ENCODE measurements around the gene CMKLR1.

CMKLR1 gene

DNA sequence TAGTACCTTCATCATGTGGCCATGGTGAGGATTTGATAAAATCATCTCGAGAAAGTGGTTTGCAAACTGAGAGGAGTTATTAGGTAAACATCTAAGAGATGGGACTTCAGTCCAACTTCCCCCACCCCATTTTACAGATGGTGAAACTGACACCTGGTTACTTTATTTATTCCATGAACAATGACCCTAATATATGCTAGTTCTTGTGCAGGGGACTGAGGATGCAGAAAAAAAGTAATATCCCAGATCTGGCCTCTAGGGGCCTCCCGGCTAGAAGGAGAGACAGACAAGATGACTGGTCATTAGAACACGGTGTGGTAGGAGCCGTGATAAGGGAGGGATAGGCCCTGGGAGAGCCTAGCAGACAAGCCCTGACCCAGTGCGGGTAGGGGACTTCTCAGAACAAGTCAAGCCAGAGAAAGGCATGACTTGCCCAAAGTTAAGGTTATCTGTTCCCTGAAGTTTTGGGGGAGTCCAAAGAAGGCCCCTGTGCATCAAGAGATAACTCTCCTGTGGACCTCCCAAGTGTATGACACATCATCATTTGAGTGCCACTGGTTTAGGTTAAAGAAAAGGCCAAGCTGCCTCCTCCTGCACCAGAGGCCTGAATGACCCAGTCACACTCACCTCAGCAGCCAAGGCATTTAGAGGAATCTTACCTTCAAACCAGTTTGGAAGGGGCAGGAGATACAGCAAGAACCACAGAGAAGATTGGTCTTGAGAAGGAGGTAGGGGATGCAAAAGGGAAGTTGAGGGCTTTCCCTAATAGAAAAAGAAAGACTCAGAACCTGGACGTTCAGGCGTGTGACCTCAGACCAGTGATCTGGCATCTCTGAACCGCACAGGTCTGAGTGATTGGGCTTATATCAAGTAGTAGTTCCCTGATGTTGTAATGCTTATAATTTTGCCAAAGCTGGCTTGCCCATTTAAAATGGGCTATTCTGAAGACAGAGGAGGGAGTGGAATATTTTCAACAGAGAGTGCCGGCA, 1.6 kb downstream of the CMKLR1 start:
- no peaks in the 10 kb centered on the region for H3K36me3 ChIP-seq
- TF ChIP-seq, protein P1, sequence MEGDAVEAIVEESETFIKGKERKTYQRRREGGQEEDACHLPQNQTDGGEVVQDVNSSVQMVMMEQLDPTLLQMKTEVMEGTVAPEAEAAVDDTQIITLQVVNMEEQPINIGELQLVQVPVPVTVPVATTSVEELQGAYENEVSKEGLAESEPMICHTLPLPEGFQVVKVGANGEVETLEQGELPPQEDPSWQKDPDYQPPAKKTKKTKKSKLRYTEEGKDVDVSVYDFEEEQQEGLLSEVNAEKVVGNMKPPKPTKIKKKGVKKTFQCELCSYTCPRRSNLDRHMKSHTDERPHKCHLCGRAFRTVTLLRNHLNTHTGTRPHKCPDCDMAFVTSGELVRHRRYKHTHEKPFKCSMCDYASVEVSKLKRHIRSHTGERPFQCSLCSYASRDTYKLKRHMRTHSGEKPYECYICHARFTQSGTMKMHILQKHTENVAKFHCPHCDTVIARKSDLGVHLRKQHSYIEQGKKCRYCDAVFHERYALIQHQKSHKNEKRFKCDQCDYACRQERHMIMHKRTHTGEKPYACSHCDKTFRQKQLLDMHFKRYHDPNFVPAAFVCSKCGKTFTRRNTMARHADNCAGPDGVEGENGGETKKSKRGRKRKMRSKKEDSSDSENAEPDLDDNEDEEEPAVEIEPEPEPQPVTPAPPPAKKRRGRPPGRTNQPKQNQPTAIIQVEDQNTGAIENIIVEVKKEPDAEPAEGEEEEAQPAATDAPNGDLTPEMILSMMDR (IDR thresholded peaks at IDR 0.05; ENCODE audit: low read depth, low read length): peak; percentile 70
- H3K4me1 ChIP-seq: peaks cover 5% of the 10 kb centered on the region
- DNase-seq: peak; percentile 52
- no peaks in the 10 kb centered on the region for H3K9me3 ChIP-seq
- H3K4me3 ChIP-seq (ENCODE audit: low read depth, low read length): no peak overlapping the region
- no peaks in the 10 kb centered on the region for H3K27me3 ChIP-seq

DNA sequence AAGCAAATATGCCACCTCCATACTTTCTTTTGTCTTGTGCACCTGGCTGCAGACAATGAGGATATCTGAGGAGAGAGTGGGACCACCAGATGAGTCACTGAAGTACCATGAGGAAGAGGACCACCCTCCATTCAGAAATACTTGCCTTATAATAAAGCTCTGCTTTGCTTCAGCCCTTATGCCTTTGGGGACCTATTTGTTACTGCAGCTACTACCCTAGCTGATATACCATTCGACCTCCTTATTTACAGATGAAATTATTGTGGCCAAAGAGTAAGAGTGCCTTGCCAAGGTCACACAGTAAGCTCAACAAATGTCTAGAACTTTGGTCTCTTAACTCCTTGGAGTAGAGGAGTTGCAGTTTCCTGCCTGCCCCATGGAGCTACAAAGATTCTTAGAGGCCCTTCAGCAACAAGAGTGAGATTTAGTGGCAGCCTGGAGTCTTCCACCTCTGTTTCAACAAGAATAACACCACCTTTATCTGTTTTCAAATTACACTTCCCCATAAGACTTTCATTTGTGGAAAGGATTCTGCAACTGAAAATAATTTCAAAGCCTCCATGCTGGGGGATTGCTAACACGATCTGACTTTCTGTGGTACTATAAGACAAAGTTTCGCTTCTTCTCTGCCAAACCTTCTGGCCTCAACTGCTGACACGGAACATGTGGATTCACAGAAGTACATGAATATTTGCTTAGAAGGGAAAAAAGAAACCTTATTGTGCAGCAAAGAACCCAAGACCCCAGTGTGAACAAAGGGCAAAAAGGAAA, 3.6 kb downstream of the CMKLR1 start:
- Histone ChIP-seq H3K9me3 (no peaks in the 10 kb centered on the region), H3K4me3 (ENCODE audit: low read depth, low read length) (no peak overlapping the region), H3K36me3 (no peaks in the 10 kb centered on the region), H3K4me1 (peaks cover 5% of the 10 kb centered on the region), H3K27me3 (no peaks in the 10 kb centered on the region)
- TF ChIP-seq, protein P1 (IDR thresholded peaks at IDR 0.05; ENCODE audit: low read depth, low read length): no peak
- DNase-seq: no peak

DNA sequence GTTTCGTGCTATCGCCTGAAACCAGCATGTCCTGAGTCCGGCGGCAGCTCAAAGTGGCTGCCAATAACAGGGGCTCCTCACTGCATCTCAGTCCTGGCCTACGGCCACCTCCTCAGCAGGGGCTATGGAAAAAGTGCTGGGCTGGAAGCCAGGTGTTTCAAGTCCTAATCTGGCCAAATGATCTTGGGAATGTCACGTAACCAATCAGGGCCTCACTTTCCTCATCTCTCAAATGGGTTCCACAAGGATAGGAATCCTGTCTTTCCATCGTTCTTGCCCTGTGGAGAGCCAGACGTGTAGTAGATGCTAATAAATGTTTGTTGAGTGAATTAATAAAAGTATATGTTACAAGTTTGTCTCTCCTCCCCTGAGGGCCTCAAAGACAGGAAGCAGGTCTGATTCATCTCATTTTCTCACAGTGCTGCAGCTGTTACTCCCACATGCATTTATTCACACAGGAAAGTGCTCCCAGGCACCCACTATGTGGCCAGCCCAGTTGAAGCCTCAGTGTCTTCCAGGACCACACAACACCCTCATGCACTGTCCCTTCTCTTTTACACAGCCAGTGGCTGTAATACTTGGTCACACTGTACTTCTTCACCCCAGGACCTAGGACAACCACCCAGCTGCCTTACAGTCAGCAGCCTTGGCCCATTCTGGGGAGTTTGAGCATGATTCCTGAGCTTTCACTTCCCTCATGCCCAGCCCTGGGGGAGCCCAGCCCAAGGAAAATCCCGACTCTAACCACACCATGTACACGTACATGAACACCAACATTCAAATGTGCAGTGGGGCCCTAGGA, 5.0 kb downstream of the CMKLR1 start:
- no peaks in the 10 kb centered on the region for H3K36me3 ChIP-seq
- H3K27me3 ChIP-seq: no peaks in the 10 kb centered on the region
- no peaks in the 10 kb centered on the region for H3K9me3 ChIP-seq
- TF ChIP-seq, protein P1 (IDR thresholded peaks at IDR 0.05; ENCODE audit: low read depth, low read length): no peak
- DNase-seq: no peak
- H3K4me3 ChIP-seq (ENCODE audit: low read depth, low read length): no peak overlapping the region
- peaks cover 11% of the 10 kb centered on the region for H3K4me1 ChIP-seq

DNA sequence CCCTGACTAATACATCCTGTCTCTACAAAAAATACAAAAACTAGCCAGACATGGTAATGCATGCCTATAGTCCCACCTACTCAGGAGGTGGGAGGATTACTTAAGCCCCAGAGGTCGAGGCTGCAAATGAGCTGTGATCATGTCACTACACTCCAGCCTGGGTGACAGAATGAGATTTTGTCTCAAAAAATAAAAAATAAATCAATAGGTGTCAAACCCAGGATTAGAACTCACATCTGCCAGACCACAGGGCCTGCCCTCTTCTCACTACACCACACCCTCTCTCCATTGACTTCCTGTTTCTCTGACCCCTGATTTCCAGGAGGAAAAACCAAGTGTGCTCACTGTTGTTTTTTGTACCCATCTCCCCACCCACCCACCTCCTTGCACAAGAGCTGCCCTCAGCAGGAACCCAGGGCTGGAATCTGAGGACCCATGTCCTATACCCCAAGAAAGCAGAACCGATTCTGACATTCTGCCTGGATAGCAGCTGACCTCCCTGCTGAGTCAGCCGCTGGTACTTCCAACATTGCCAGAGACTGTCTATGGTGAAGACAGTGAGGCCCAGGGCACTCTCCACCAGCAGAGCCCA, 6.2 kb downstream of the CMKLR1 start:
- Histone ChIP-seq H3K4me1 (peaks cover 23% of the 10 kb centered on the region), H3K27me3 (no peaks in the 10 kb centered on the region), H3K4me3 (ENCODE audit: low read depth, low read length) (no peak overlapping the region), H3K36me3 (no peaks in the 10 kb centered on the region), H3K9me3 (no peaks in the 10 kb centered on the region)
- no peak for DNase-seq
- TF ChIP-seq, protein P1 (IDR thresholded peaks at IDR 0.05; ENCODE audit: low read depth, low read length): no peak

DNA sequence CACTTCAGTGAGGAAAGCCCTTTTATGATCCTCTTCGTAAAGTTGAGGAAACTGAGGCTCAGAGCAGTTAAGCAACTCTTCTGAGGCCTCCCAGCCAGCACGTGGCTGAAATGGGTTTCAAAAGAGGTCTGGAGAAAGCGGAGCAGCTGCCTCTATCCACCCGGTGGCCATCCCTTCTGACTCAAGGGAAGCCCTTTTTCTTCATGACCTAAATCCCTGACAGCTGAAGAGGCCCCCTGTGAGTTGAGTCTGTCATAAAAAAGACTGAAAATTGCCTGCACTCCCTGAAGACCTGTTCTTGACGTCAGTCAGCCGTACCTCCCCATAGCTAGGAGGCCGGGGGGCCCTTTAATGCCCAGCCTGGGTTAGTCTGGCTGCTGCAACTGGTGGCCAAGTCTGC, 10.7 kb downstream of the CMKLR1 start:
- no peak for DNase-seq
- H3K36me3 ChIP-seq: no peaks in the 10 kb centered on the region
- H3K9me3 ChIP-seq: no peaks in the 10 kb centered on the region
- TF ChIP-seq, protein P1 (IDR thresholded peaks at IDR 0.05; ENCODE audit: low read depth, low read length): no peak
- H3K4me1 ChIP-seq: peaks cover 26% of the 10 kb centered on the region
- no peaks in the 10 kb centered on the region for H3K27me3 ChIP-seq
- no peak overlapping the region for H3K4me3 ChIP-seq (ENCODE audit: low read depth, low read length)
